Testis (tissue), 2 donors: ENCODE data around the gene POU6F2.

Source experiments
- POLR2A ChIP-seq: fragments of 450-650 bp; IDR thresholded peaks from one replicate; pipeline ENCODE4 v1.6.1; 2017; ENCODE audit warnings: antibody characterized with exemption, mild to moderate bottlenecking, moderate library complexity
- TF ChIP-seq, protein P1 (sequence below), 3 experiments: fragments of 450-650 bp in 2 of 3; fragments of 200-600 bp in 1 of 3; sonication (generic) in 1 of 3; IDR thresholded peaks; one replicate each; pipeline ENCODE4 v1.5.1; 2016 to 2019; ENCODE audit warnings: antibody characterized with exemption in 3 of 3, mild to moderate bottlenecking in 2 of 3, moderate library complexity in 1 of 3

DNA sequence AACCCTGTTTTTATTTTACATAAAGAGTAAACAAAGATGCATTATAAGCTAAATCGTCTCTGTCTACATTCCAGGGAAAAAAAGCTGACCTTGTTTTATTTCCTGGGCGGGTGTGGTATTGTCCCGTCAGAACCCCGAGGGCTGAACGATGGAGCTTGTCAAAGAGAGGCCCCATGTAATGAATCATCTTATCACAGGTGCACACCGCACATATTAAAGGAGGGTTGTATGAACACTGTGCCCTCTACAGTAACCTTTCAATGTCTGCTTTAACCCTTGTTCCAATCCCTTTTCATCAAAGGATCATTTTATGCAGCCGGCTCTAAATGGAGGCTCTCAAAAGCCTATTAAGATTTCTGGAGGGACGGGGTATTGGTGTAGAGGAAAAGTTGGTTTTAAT is 430.0 kb downstream of the POU6F2 start:
- TF ChIP-seq, protein P1, sequence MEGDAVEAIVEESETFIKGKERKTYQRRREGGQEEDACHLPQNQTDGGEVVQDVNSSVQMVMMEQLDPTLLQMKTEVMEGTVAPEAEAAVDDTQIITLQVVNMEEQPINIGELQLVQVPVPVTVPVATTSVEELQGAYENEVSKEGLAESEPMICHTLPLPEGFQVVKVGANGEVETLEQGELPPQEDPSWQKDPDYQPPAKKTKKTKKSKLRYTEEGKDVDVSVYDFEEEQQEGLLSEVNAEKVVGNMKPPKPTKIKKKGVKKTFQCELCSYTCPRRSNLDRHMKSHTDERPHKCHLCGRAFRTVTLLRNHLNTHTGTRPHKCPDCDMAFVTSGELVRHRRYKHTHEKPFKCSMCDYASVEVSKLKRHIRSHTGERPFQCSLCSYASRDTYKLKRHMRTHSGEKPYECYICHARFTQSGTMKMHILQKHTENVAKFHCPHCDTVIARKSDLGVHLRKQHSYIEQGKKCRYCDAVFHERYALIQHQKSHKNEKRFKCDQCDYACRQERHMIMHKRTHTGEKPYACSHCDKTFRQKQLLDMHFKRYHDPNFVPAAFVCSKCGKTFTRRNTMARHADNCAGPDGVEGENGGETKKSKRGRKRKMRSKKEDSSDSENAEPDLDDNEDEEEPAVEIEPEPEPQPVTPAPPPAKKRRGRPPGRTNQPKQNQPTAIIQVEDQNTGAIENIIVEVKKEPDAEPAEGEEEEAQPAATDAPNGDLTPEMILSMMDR (IDR thresholded peaks at IDR 0.05): no peak
- TF ChIP-seq POLR2A: no peak
